Effector CD4-positive, alpha-beta T cell (primary cell): ENCODE data around the gene COPZ2.
"Not testable (repeated sequence)": the region's sequence is repeated elsewhere in the genome, so short reads cannot be mapped to it uniquely, and the experiment has no call there.

Experiments
- DNase-seq: peaks from one replicate; pipeline ENCODE4 v3.0.0-alpha.2; 2020

The COPZ2 gene

GRCh38 chr17:48003417-48004151 is 34.0 kb downstream of the COPZ2 start:
- DNase-seq, result no peak

GRCh38 chr17:48002916-48003416 is 34.6 kb downstream of the COPZ2 start:
- no peak for DNase-seq

GRCh38 chr17:48002266-48002915 is 35.2 kb downstream of the COPZ2 start:
- DNase-seq, result no peak

- not testable (repeated sequence) for DNase-seq
These were observed 35.9 kb downstream of the COPZ2 start for GRCh38 chr17:48001657-48002056.

- DNase-seq, result no peak
These were observed 36.4 kb downstream of the COPZ2 start for GRCh38 chr17:48001197-48001596.

DNA sequence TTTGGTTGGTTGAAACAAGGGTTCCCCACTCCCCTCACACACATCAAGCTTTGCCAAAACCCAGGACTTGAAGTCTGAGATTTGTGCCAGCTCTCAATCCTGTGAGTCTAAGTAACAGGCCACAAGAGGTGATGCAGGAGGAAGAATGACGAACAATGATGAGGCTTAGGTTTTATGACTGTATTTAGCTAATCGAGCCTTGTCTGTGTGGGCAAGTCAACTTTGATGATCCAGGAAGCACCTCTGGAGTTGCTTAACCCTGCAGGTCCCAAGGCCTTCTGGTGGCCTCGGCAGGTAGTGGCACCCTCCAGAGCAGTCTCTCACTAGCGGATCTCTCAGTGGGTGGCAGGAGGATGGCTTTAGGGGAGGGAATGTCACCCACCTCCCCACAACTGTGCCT is 38.0 kb downstream of the COPZ2 start:
- DNase-seq, result no peak

DNA sequence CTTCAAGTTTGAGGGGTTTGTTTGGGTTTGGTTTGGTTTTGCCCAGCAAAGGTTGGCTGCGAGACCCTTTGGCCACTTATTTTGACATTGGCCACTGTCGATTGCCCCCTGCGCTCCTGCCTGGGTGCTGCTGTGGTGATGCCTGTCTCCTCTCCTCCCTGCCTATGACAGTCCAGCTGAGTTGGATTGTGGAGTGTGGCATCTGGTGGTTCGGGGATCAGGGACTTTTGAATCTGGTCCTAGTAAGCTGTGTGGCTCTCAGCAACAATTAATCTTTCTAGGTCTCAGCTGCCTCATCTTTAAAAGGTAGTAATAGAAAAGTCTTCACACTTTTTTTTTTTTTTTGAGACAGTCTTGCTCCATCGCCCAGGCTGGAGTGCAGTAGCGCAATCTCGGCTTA is 39.6 kb downstream of the COPZ2 start:
- no peak for DNase-seq

- DNase-seq, result no peak
These were observed 40.0 kb downstream of the COPZ2 start for GRCh38 chr17:47997586-47997985.

DNA sequence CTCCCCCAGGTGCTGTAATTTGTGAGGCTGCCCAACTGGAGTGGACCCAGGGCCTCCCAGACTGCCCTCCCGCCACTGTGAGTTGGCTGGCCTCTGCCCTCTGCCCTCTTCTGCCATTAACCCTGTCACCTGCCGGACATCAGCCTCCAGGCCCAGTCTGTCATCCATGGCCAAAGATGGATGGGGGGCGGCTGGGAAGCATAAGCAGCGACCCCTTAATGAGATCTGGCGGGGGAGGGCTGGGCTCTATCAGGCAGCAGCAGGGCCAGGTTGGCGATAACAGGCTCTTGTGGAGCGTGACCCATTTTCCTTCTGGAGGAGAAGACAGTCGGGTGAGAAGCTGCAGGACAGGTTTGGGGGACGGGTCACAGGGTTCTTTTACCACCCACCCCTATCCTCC is 41.4 kb downstream of the COPZ2 start:
- DNase-seq, result no peak

DNA sequence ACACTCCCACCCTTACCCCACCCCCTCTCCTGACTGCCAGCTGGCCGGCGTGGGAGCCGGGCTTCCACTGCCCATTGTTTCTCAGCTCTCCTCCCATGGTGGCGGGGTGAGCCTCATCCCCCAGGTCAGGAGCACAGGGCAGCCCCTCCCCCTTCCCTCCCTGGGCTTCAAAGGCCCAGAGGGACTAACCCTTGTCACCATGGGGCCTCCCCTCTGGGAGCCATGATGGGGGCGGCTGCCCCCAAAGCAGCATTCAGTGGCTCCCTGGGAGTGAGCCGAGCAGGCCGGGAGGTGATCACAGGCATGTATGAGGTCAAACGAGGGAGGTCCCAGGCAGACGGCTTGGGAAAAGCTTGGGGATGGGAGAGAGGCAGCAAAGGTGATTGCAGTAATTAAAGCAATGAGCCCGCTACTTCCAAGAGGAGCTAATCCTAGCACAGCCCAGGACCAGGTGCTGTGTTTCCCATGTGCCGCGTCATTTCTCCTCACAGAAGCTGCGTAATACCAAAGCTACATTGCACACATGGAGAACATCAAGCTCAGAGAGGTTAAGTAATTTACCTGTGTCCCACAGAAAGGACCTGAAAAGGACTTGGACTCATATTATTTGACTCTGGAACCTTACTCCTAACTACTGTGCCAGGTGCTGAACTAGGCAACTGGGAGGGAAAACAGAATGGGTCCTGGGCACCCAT is 42.2 kb downstream of the COPZ2 start:
- no peak for DNase-seq

- DNase-seq, result no peak
These were observed 42.9 kb downstream of the COPZ2 start for GRCh38 chr17:47994724-47995123.

DNA sequence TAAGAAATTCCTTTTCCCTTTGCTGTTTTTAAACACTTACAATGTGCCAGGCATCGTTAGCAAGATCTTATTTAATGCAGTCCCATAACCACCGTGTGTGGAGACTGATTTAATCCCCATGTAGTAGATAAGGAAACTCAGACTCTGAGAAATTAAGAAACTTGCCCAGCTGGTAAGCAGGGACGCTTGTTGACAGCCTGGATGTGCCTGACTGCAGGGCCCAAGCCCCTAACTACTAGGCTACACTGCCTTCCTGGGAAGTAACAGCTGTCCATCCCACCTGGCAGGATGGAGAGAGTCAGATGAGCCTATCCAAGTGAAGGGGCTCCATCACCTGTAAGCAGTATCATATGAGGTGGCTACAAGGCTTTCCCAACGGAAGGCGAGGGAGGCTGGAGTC is 43.6 kb downstream of the COPZ2 start:
- no peak for DNase-seq

DNA sequence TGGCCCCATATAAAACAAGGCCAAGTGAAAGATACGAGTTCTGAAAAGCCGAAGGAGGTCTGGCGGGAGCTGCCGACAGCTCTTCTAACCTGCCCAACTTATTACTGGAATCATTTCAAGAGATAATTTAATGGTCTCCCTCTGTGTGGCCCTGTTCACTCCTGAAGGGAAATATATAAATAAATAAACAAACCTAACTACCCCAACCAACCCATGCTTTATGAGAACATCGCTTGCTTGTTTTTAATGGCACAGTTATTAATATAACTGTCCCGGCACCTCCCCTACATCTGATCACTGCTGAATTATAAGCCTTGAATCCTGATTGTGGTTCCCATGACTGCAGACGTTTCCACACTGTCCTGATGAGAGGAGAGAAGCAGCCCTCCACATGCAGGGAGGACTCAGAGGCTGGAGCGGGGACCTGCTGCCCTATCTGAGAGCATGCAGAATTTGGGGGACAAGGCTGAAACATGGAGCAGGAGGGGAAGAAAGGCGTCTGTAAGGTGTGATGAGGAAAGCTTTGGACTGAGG is 44.5 kb downstream of the COPZ2 start:
- DNase-seq, result no peak

DNA sequence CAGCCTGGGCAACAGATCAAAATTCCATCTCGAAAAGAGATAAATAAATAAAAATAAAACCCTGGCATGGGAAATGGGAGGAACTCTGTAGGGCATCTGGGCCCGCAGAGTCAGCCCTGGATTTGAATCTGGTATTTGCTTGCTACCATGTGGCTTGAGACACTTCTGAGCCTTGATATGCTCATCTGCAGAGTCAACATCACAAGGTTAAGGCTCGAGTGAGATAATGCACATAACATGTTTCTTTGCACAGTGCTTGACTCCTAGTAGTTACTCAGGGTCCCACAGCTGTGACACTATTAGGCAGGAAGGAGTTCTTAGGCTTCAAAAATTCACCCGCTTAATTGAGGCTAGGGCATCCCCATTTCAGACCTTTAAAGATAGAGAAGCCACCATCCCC is 45.4 kb downstream of the COPZ2 start:
- no peak for DNase-seq

GRCh38 chr17:47990962-47991731 is 46.5 kb downstream of the COPZ2 start:
- DNase-seq, result no peak

- no peak for DNase-seq
These were observed 47.9 kb downstream of the COPZ2 start for GRCh38 chr17:47989700-47990099.

- no peak for DNase-seq
These were observed 48.4 kb downstream of the COPZ2 start for GRCh38 chr17:47989159-47989558.

DNA sequence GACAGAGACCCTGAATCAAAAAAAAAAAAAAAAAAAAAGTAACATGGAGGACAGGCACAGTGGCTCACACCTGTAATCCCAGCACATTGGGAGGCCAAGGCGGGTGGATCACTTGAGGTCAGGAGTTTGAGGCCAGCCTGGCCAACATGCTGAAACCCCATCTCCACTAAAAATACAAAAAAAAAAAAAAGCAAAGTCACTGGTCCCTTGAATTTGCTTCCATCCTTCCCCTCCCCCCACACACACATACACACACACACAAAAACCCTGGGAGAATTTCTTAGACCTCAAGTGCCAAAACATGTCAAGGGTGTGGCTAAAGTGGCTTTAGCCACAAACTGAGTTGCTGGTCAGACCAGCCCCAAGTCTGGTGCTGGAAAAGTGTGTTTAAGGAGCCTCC is 49.2 kb downstream of the COPZ2 start:
- not testable (repeated sequence) for DNase-seq

GRCh38 chr17:47987240-47987835 is 50.3 kb downstream of the COPZ2 start:
- no peak for DNase-seq

DNA sequence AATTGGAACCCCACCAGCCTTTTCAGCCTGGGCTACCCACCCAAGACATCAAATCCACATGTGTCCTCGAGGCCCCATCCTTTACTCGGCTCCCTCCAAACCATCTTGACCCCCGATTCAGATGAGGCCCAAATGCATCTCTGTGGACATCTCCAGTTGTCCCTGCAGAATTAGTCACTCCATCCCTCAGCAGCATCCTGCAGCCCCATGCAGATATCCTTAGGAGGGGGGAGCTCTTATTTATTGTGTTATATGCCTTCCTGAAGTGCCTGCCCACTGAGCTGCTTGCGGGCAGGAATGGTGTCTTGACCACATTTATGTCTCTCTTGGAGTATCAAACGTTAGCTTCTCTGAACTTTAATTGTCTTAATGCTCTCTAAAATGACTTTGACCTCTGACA is 51.1 kb downstream of the COPZ2 start:
- DNase-seq, result no peak

DNA sequence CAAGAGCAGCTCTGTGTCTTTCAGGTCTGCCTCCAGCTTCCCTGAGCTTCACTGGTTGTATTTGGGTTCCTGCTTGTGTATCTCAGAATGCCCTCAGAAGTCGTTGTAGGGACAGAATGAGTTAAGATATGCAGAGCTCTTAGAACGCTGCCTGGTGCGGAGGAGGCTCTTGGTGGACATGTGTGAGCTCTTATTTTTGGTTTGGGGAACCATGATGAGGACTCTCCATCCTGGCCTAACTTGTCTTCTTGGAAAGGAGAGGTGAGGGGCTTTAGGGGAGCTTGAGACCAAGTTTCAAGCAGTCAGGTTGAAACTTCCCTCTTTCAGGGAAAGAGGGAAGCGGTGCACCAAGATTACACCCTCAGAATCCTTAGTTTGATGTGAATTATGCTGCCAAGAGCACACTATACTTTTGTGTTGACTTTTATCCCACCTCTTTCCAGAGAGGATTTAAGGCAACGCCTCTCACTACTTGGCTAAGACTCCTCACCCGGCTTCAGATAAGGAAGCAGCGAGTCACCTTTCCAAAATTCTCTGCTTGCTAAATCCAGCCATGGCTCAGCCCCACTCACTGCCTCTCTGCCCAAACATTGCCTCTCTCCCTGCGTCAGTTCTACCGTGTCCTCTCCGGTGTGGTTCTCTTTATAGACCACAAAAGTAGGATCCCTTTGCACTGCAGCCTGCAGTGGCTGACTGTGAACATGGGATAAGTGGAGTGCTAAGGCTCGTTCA is 53.9 kb downstream of the COPZ2 start:
- no peak for DNase-seq
